ENCODE data around the gene DOC2B.

DNA sequence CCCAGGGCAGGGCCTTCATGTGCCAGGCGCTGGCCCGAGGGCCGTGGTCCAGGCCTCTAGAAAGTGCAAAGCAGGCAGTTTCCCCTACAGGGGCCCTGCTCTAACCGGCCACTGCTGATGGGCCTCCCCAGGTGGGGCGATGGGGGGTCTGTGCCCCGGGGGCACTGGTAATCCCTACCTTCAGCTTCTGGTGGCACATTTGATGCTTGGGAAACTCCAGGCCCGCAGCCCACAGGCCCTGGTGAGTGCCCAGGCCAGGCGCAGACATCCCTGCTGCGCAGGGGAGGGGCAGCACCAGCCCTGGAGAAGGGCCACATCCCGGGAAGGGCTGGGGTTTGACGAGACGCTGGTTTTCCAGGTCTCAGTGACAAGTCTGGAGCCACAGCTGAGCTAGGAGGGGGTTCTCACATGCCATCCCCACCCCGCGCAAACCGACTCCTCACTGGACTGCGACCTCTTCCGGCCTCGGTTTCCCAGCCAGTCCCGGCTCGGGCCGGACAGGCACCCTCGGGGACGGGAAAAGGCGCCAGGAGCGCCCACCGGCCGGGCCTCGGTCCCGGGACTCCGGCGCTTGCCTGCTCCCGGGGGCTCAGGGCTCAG, 1.6 kb downstream of the DOC2B start:
- TF ChIP-seq, protein P1, sequence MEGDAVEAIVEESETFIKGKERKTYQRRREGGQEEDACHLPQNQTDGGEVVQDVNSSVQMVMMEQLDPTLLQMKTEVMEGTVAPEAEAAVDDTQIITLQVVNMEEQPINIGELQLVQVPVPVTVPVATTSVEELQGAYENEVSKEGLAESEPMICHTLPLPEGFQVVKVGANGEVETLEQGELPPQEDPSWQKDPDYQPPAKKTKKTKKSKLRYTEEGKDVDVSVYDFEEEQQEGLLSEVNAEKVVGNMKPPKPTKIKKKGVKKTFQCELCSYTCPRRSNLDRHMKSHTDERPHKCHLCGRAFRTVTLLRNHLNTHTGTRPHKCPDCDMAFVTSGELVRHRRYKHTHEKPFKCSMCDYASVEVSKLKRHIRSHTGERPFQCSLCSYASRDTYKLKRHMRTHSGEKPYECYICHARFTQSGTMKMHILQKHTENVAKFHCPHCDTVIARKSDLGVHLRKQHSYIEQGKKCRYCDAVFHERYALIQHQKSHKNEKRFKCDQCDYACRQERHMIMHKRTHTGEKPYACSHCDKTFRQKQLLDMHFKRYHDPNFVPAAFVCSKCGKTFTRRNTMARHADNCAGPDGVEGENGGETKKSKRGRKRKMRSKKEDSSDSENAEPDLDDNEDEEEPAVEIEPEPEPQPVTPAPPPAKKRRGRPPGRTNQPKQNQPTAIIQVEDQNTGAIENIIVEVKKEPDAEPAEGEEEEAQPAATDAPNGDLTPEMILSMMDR (IDR thresholded peaks at IDR 0.05), result no peak
- TF ChIP-seq POLR2A (IDR thresholded peaks at IDR 0.05), result no peak

All from lower leg skin (tissue), 3 donors.